Measurements from ENCODE around the gene FOXK2. TPM values are rescaled to one million over a fixed set of nuclear protein-coding genes. Genes with fewer than 3 reads are reported as not detected.

Gene FOXK2
- total RNA-seq, 3 donors from 2014 or later (not counting 1 experiment from before 2014, with no cell fraction given): 42.5 to 50.0 (median 46.4) TPM

GRCh38 chr17:82615084-82616020, 95.8 kb downstream of the FOXK2 start:
- no peaks in the 10 kb centered on the region for H3K27me3 Mint-ChIP-seq (ENCODE audit: low read depth in 2 of 2)
- DNase-seq: no peak
- H3K36me3 ChIP-seq (ENCODE audit: control insufficient read depth, insufficient read depth, low read length): peaks cover 54% of the 10 kb centered on the region
- H3K27ac ChIP-seq (ENCODE audit: low read length): no peak overlapping the region
- H3K36me3 Mint-ChIP-seq: peaks cover 6% of the 10 kb centered on the region
- H3K4me1 ChIP-seq (ENCODE audit: control insufficient read depth, insufficient read depth, low read length): no peaks in the 10 kb centered on the region
- ATAC-seq: no peak
- no peak for TF ChIP-seq CTCF (IDR thresholded peaks at IDR 0.05)
- peak overlapping the region in 1 of 2 donors; percentile 36 for H3K27ac Mint-ChIP-seq
- no peaks in the 10 kb centered on the region for H3K9me3 ChIP-seq (ENCODE audit: control insufficient read depth, insufficient read depth, low read length)
- no peaks in the 10 kb centered on the region for H3K27me3 ChIP-seq (ENCODE audit: control insufficient read depth, insufficient read depth, low read length)
- H3K4me3 Mint-ChIP-seq: no peak overlapping the region
- H3K9me3 Mint-ChIP-seq: no peaks in the 10 kb centered on the region
- no peaks in the 10 kb centered on the region for H3K4me1 Mint-ChIP-seq
- intact Hi-C loops (cut with micrococcal nuclease): no loop called here
- H3K4me3 ChIP-seq (ENCODE audit: low read length): no peak overlapping the region
- 95% methylated on average over 45 of the region's 45 CpGs for WGBS (ENCODE audit: insufficient coverage)

GRCh38 chr17:82616021-82616711, 96.6 kb downstream of the FOXK2 start:
- no peaks in the 10 kb centered on the region for H3K27me3 Mint-ChIP-seq (ENCODE audit: low read depth in 2 of 2)
- ATAC-seq: no peak
- Histone ChIP-seq H3K36me3 (ENCODE audit: control insufficient read depth, insufficient read depth, low read length) (peaks cover 60% of the 10 kb centered on the region), H3K4me3 (ENCODE audit: low read length) (no peak overlapping the region), H3K4me1 (ENCODE audit: control insufficient read depth, insufficient read depth, low read length) (no peaks in the 10 kb centered on the region), H3K9me3 (ENCODE audit: control insufficient read depth, insufficient read depth, low read length) (no peaks in the 10 kb centered on the region), H3K27ac (ENCODE audit: low read length) (no peak overlapping the region), H3K27me3 (ENCODE audit: control insufficient read depth, insufficient read depth, low read length) (no peaks in the 10 kb centered on the region)
- H3K9me3 Mint-ChIP-seq: no peaks in the 10 kb centered on the region
- DNase-seq: no peak
- no peak overlapping the region for H3K4me3 Mint-ChIP-seq
- H3K4me1 Mint-ChIP-seq: no peaks in the 10 kb centered on the region
- WGBS (ENCODE audit: insufficient coverage): 97% methylated on average over 22 of the region's 22 CpGs
- no peak for TF ChIP-seq CTCF (IDR thresholded peaks at IDR 0.05)
- peak overlapping the region; percentile 35 to 36 for H3K27ac Mint-ChIP-seq
- intact Hi-C loops (cut with micrococcal nuclease): no loop called here
- H3K36me3 Mint-ChIP-seq: peaks cover 6% of the 10 kb centered on the region

- no peak for ATAC-seq
- H3K36me3 Mint-ChIP-seq: no peaks in the 10 kb centered on the region
- no peaks in the 10 kb centered on the region for H3K27me3 Mint-ChIP-seq (ENCODE audit: low read depth in 2 of 2)
Measured at GRCh38 chr17:82619211-82619610, 99.7 kb downstream of the FOXK2 start.

More at GRCh38 chr17:82619211-82619610, 99.7 kb downstream of the FOXK2 start:
- Mint-ChIP-seq H3K4me1 (no peaks in the 10 kb centered on the region), H3K9me3 (no peaks in the 10 kb centered on the region), H3K27ac (peak overlapping the region; percentile 38 to 47), H3K4me3 (no peak overlapping the region)
- 96% methylated on average over 7 of the region's 7 CpGs for WGBS (ENCODE audit: insufficient coverage)
- Histone ChIP-seq H3K27me3 (ENCODE audit: control insufficient read depth, insufficient read depth, low read length) (no peaks in the 10 kb centered on the region), H3K9me3 (ENCODE audit: control insufficient read depth, insufficient read depth, low read length) (no peaks in the 10 kb centered on the region), H3K4me3 (ENCODE audit: low read length) (no peak overlapping the region), H3K36me3 (ENCODE audit: control insufficient read depth, insufficient read depth, low read length) (peaks cover 74% of the 10 kb centered on the region), H3K27ac (ENCODE audit: low read length) (no peak overlapping the region), H3K4me1 (ENCODE audit: control insufficient read depth, insufficient read depth, low read length) (no peaks in the 10 kb centered on the region)
- intact Hi-C loops (cut with micrococcal nuclease): no loop called here
- DNase-seq: no peak
- TF ChIP-seq CTCF (IDR thresholded peaks at IDR 0.05): no peak

Measured in natural killer cell (primary cell).